Fibroblast of villous mesenchyme (primary cell): ENCODE data around the gene CFAP20DC. TPM values are rescaled to one million over a fixed set of nuclear protein-coding genes. Genes with fewer than 3 reads are reported as not detected.
"Not testable (repeated sequence)": the region's sequence is repeated elsewhere in the genome, so short reads cannot be mapped to it uniquely, and the experiment has no call there.

ENCODE experiments used
- DNase-seq: peaks from one replicate; pipeline ENCODE4 v3.0.0-alpha.2; 2010; ENCODE audit warnings: low read depth
- H3K4me3 ChIP-seq: 2 replicates; pipeline ENCODE4 v1.5.1; 2011; ENCODE audit warnings: low read depth, mild to moderate bottlenecking, low read length
- CTCF ChIP-seq: IDR thresholded peaks from 2 replicates; pipeline ENCODE4 v1.5.1; 2012; ENCODE audit warnings: low read depth, mild to moderate bottlenecking, low read length; ENCODE audit not compliant: insufficient read depth
- total RNA-seq: library from RNA; depleted of rRNA; stranded (reverse); fragments of >200 nt; gene quantifications from 2 replicates; pipeline ENCODE4 v1.2.3, GENCODE V29; 2012

The CFAP20DC gene
- total RNA-seq, 1 donor, result 1.7 TPM

GRCh38 chr3:58866079-58866478 is 183.7 kb downstream of the CFAP20DC start:
- TF ChIP-seq CTCF, result no peak
- no peak overlapping the region for H3K4me3 ChIP-seq
- DNase-seq, result no peak

GRCh38 chr3:58864480-58864879 is 185.3 kb downstream of the CFAP20DC start:
- H3K4me3 ChIP-seq, result no peak overlapping the region
- TF ChIP-seq CTCF, result no peak
- DNase-seq, result no peak

- no peak for DNase-seq
- H3K4me3 ChIP-seq, result no peak overlapping the region
- TF ChIP-seq CTCF, result no peak
These were observed 186.6 kb downstream of the CFAP20DC start for GRCh38 chr3:58863206-58863605.

- no peak overlapping the region for H3K4me3 ChIP-seq
- TF ChIP-seq CTCF, result no peak
- no peak for DNase-seq
These were observed 188.3 kb downstream of the CFAP20DC start for GRCh38 chr3:58861551-58861950.

- no peak for DNase-seq
- TF ChIP-seq CTCF, result no peak
- no peak overlapping the region for H3K4me3 ChIP-seq
These were observed 191.7 kb downstream of the CFAP20DC start for GRCh38 chr3:58858126-58858525.

GRCh38 chr3:58857402-58857801 is 192.4 kb downstream of the CFAP20DC start:
- TF ChIP-seq CTCF, result no peak
- DNase-seq, result no peak
- H3K4me3 ChIP-seq, result no peak overlapping the region

- no peak for DNase-seq
- no peak for TF ChIP-seq CTCF
- no peak overlapping the region for H3K4me3 ChIP-seq
These were observed 201.0 kb downstream of the CFAP20DC start for GRCh38 chr3:58848826-58849225.

GRCh38 chr3:58842050-58842747 is 207.6 kb downstream of the CFAP20DC start:
- DNase-seq, result not testable (repeated sequence)
- peak overlapping the region; percentile 33 for H3K4me3 ChIP-seq
